SH-SY5Y (cell line): ENCODE measurements around the gene MDM4.

Experiments
- GATA2 ChIP-seq: IDR thresholded peaks from 2 replicates; pipeline ENCODE4 v1.6.1; 2011; ENCODE audit warnings: mild to moderate bottlenecking, low read depth, low read length
- GATA3 ChIP-seq: IDR thresholded peaks from 2 replicates; pipeline ENCODE4 v1.6.1; 2011; ENCODE audit warnings: low read depth, mild to moderate bottlenecking, low read length, moderate library complexity

- TF ChIP-seq GATA2 = no peak
- TF ChIP-seq GATA3 = no peak
Observed at GRCh38 chr1:204599596-204599995, 83.4 kb downstream of the MDM4 start.
